Gastrocnemius medialis (tissue), 4 donors: ENCODE data around the gene DDAH1.

Source experiments
- POLR2A ChIP-seq, 2 donors: fragments of 450-650 bp; IDR thresholded peaks; one replicate each; pipeline ENCODE4 v1.6.1; 2017; ENCODE audit warnings: antibody characterized with exemption in 2 of 2, mild to moderate bottlenecking in 2 of 2, moderate library complexity in 2 of 2
- TF ChIP-seq, protein P1 (sequence below), 5 experiments: fragments of 450-650 bp in 3 of 5; fragments of 200-600 bp in 2 of 5; sonication (generic) in 2 of 5; IDR thresholded peaks in 4 of 5; conservative IDR thresholded peaks in 1 of 5; 1 replicate in 4 of 5; 2 replicates in 1 of 5; pipeline ENCODE4 v1.5.1; 2016 to 2019; ENCODE audit warnings: antibody characterized with exemption in 5 of 5, mild to moderate bottlenecking in 3 of 5, moderate library complexity in 3 of 5

DNA sequence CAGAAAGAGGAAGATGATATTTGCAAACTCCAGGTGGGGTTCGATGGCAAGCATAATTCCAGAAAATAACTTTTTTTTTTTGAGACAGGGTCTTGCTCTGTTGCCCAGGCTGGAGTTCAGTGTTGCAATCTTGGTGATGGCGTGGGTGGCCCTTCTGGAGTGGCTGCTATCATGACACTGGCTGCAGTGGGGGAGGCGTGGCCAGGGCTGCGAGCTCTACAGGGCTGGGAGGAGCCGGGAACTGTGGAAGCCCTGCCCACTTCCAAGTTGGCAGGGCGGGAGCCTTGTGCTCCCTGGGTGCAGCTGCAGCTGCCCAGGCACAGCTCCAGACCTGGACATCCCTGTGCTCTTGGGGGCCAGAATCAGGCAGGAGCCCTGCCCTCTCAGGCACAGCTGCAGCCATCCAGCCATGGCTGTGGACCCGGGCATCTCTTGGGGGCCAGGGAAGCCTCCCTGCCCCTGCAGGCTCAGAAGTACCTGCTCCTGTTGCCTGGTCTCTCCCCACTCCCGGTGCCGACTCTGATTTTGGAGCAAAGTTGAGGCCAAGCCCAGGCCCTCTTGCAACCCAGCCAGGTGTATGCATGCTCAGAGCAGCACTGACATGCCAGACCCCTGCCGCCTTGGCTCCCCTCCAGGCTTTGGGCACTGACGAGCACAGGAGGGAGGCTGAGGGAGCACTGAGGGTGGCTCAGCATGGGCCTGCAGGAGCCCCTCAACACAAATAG is 181.3 kb downstream of the DDAH1 start:
- no peak for TF ChIP-seq POLR2A (IDR thresholded peaks at IDR 0.05)
- TF ChIP-seq, protein P1, sequence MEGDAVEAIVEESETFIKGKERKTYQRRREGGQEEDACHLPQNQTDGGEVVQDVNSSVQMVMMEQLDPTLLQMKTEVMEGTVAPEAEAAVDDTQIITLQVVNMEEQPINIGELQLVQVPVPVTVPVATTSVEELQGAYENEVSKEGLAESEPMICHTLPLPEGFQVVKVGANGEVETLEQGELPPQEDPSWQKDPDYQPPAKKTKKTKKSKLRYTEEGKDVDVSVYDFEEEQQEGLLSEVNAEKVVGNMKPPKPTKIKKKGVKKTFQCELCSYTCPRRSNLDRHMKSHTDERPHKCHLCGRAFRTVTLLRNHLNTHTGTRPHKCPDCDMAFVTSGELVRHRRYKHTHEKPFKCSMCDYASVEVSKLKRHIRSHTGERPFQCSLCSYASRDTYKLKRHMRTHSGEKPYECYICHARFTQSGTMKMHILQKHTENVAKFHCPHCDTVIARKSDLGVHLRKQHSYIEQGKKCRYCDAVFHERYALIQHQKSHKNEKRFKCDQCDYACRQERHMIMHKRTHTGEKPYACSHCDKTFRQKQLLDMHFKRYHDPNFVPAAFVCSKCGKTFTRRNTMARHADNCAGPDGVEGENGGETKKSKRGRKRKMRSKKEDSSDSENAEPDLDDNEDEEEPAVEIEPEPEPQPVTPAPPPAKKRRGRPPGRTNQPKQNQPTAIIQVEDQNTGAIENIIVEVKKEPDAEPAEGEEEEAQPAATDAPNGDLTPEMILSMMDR (IDR thresholded peaks at IDR 0.05 in 4 of 5, conservative IDR thresholded peaks at IDR 0.05 in 1 of 5): no peak
